GM19455 (cell line): Measurements from ENCODE around the gene CC2D2B.
"Not testable (repeated sequence)": the region's sequence is repeated elsewhere in the genome, so short reads cannot be mapped to it uniquely, and the experiment has no call there.

Experiments
- ATAC-seq: cut with Tn5 transposase; IDR thresholded peaks from one replicate; pipeline ENCODE4 v1.9.1; 2021; ENCODE audit not compliant: unreplicated experiment

The CC2D2B gene

GRCh38 chr10:96014473-96015102 lies 106.8 kb downstream of the CC2D2B start:
- no peak for ATAC-seq

- ATAC-seq = peak; percentile 77
Measured at GRCh38 chr10:96017191-96017687, 109.5 kb downstream of the CC2D2B start.

DNA sequence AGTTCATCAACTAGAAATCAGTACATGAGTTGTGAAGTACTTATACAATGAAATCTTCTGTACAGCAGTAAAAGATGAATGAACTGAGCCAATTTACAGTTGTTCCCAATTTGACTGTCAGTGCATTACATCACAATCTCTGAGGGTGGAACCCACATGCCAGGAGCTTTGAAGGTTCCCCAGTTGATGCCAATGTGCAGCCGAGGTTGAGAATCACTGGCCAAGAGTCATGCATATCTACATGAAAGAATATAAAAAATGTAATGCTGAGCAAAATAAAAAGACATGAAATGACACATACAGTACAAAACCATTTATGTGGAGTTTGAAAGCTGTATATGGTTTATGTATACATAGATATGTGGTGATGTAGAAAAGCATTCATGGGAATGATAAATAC lies 113.6 kb downstream of the CC2D2B start:
- no peak for ATAC-seq

- no peak for ATAC-seq
Measured at GRCh38 chr10:96022739-96023138, 115.0 kb downstream of the CC2D2B start.

- no peak for ATAC-seq
Measured at GRCh38 chr10:96023168-96023567, 115.4 kb downstream of the CC2D2B start.

DNA sequence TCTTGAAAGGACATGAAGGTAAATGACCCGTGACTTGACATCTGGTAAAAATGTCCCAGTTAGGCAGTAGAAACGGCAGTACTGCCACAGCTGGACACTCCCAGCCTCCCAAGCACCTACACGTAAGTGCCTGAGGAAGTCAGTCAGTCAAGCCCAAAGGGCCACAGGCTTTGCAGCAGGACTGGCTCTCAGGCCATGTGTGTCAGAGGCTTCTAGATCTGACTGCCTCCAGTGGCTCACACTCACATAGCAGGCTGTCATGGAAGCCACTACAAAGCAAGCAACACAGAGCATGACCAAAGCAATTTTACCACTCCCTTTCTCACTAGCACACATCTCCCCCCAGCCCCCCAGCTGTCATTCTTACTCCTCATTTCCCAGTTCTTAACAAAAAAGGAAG lies 117.8 kb downstream of the CC2D2B start:
- no peak for ATAC-seq

DNA sequence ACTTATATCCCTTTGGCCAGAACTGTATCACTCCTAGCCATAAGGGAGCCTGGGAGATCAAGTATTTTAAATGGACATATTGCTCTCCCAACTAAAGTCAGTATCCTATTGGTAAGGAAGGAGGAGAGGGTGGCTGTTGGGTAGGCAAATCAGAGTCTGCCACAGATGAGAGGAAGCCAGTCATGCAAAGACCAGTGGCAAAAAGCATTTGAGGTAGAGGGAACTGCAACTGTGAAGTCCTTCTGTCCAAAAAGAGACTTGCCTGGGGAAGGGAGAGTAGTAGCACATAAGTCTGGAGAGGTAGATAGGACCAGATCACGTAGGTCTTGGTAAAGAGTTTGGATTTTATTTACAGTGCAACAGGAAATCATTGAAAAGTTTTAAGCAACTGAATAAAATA lies 126.8 kb downstream of the CC2D2B start:
- no peak for ATAC-seq

- ATAC-seq = no peak
Measured at GRCh38 chr10:96038476-96039387, 131.0 kb downstream of the CC2D2B start.

DNA sequence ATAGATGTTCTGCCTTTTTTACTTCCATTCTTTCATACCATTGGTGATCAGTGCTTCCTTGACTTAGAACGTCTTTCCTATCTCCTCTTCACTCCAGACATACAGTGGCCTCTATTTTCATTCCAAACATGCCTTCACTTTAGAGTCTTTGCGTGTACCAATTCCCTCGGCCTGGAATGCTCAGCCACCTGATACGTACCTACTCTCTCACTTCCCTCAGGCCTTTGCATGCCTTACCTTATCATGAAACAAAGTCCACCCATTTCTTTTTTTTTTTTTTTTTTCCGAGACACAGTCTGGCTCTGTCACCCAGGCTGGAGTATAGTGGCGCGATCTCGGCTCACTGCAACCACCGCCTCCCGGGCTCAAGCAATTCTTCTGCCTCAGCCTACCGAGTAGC lies 133.4 kb downstream of the CC2D2B start:
- no peak for ATAC-seq

GRCh38 chr10:96043033-96043892 lies 135.5 kb downstream of the CC2D2B start, which contains the start of gene CCNJ:
Gene CCNJ (plus strand): TSS chr10:96043583. CDS start chr10:96044394, 811 bp downstream.
- peak; percentile 91 for ATAC-seq

DNA sequence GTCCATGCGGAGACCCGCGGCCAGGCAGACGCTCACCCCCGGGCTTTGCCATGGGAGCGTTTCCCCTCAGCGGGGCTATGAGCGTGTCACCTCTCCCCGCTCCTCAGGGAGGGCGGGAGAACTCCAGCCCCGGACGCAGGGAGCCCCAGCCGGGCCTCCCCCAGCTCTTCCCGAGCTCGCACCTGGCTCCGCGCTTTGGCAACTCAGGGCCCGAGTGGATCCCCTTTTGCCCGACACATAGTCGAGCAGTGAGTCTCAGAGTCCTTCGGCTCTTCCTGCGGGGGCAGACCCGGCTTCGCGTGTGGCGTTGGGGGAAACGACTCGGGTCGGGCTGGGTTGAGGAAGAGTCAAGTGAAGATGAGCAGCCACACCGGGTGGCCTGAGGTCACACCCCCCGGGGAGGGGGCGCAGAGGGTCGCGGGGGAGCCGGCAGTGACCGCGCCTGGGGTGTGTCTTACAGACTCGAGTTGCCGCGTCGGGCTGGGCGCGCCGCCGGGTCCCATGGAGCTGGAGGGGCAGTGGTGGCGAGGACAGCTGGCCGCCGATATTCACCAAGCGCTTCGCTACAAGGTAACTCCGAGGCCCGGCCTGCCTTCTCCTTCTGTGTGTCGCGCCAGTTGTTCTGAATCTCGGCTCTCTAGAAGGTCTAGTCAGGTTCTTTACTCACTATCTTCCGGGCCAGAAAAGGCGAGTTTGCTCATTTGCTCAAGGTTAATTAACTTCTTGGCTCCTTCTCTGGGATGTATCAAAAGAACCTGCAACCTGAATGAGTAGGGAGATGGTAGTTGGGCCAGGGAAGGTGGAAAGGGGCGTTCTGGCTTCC lies 136.3 kb downstream of the CC2D2B start:
- ATAC-seq = peak; percentile 49

GRCh38 chr10:96044736-96045135 lies 137.0 kb downstream of the CC2D2B start:
- ATAC-seq = no peak

DNA sequence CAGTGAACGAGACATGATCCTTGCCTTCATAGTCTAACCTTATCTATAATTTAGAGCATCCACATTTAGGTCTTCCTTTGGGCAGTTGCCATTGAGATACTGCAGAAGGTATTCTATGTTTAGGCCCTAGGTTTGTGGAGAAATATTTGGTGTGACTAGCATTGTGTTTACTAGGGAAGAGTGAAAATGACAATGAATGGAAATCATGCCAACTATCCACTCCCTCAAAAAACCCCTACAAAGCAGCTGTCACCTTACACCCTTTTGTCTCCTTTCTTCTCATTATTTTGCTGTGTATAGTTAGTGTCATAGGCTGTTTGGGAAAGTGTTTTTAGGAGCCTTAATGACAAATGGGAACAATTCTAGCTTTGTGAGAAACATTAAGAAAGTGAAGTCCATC lies 138.8 kb downstream of the CC2D2B start:
- ATAC-seq = no peak

- ATAC-seq = no peak
Measured at GRCh38 chr10:96047004-96047649, 139.4 kb downstream of the CC2D2B start.

- not testable (repeated sequence) for ATAC-seq
Measured at GRCh38 chr10:96047925-96048324, 140.2 kb downstream of the CC2D2B start.

DNA sequence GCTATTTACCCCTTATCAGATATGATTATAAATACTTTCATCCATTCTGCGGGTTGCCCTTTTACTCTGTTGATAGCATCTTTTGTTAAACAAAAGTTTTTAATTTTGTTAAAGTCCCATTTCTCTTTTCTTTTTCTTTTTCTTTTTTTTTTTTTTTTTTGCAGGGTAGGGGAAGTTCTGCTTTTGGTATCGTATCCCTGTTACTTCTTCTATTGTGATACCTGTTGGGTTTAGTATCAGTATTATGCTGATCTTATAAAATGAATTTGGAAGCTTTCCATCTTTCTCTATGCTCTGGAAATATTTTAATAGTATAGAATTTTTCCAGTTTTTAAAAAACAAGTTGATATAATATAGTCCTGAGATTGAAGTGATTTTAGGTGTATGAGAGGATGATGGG lies 141.6 kb downstream of the CC2D2B start:
- ATAC-seq = no peak

DNA sequence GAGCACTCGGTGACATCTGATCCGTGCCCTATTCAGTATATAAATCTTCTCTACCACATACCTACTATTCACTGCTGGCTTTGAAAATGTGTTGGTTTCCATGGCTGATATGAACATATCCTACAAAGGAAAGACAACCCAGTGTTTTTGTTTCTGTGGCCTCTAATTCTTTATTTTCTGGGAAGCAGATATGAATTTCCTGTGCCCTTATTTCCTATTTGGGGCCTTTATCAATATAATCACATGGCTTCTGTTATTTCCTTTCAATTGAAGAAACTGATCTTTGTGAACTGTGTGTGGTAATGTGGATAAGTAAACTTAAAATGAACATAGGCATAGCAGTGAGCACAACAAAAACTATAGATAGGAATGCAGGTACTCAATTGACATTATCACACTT lies 146.2 kb downstream of the CC2D2B start:
- ATAC-seq = no peak

DNA sequence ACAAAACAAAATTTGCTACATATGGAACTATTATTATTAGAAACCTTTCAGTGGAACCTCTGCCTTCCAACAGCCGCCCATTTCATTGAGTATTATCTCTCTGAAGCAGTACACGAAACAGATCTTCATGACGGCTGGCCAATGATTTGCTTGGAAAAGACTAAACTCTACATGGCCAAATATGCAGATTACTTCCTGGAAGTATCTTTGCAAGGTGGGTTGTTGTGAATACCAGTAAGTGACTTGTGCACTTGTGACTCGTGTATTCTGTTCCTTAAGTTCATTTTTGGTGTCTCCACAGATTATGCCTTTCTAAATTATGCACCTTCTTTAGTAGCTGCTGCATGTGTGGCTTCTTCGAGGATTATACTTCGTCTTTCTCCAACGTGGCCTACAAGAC lies 149.0 kb downstream of the CC2D2B start:
- no peak for ATAC-seq

GRCh38 chr10:96061232-96061631 lies 153.5 kb downstream of the CC2D2B start:
- no peak for ATAC-seq

DNA sequence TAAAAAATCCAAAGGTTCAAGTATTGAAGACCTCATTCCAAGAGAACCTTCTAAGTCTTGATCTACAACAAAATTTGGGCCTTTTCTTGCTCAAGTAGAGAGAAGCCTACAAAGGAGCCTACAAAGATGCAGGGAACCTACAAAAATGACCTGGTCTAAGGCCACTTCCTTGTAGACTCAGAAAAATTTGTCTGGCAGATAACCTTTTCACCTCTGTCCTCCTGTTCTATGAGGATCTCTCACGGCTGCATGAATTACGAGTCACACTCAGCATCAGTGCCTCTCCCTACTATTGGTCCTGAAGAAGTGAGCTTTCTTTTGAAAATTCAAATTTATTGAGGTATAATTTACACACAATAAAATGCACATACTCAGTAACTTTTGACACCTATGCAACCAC lies 164.9 kb downstream of the CC2D2B start:
- no peak for ATAC-seq
